Osteoblast (primary cell): ENCODE measurements around the gene NISCH. TPM values are rescaled to one million over a fixed set of nuclear protein-coding genes. Genes with fewer than 3 reads are reported as not detected.
A peak's percentile ranks its signal among the peaks of the same experiment; 100 is the strongest.

Source experiments
- DNase-seq: peaks from one replicate; pipeline ENCODE4 v3.0.0; 2011; ENCODE audit warnings: low spot score, mixed read lengths; ENCODE audit not compliant: insufficient read length; ENCODE audit errors: missing footprints
- H2AFZ ChIP-seq: 2 replicates; pipeline ENCODE4 v1.6.0; 2011; ENCODE audit warnings: mild to moderate bottlenecking, low read length
- H3K27ac ChIP-seq: 2 replicates; pipeline ENCODE4 v1.5.1; 2011; ENCODE audit warnings: mild to moderate bottlenecking, low read depth, low read length, moderate library complexity
- H3K27me3 ChIP-seq: 2 replicates; pipeline ENCODE4 v1.6.0; 2012; ENCODE audit warnings: mild to moderate bottlenecking, control low read depth, inconsistent platforms, low read length, moderate library complexity; ENCODE audit not compliant: insufficient read depth
- H3K36me3 ChIP-seq: 2 replicates; pipeline ENCODE4 v1.5.1; 2011; ENCODE audit warnings: mild to moderate bottlenecking, low read length, control low read depth, moderate library complexity; ENCODE audit not compliant: insufficient read depth
- H3K4me1 ChIP-seq: 2 replicates; pipeline ENCODE4 v1.5.1; 2011; ENCODE audit warnings: mild to moderate bottlenecking, low read length, control low read depth, moderate library complexity; ENCODE audit not compliant: insufficient read depth
- H3K4me2 ChIP-seq: 2 replicates; pipeline ENCODE4 v1.6.0; 2011; ENCODE audit warnings: mild to moderate bottlenecking, low read length; ENCODE audit not compliant: insufficient read depth
- H3K4me3 ChIP-seq: fragments of 200-600 bp; sonication (generic); 3 replicates; pipeline ENCODE4 v1.5.1; 2012; ENCODE audit warnings: mild to moderate bottlenecking, low read length, inconsistent platforms; ENCODE audit not compliant: insufficient read depth
- H3K79me2 ChIP-seq: 2 replicates; pipeline ENCODE4 v1.6.0; 2012; ENCODE audit warnings: mild to moderate bottlenecking, low read length, control low read depth, inconsistent platforms; ENCODE audit not compliant: insufficient read depth
- H3K9me3 ChIP-seq: 2 replicates; pipeline ENCODE4 v1.5.1; 2011; ENCODE audit warnings: low read depth, low read length, control low read depth
- H4K20me1 ChIP-seq: 2 replicates; pipeline ENCODE4 v1.6.0; 2012; ENCODE audit warnings: mild to moderate bottlenecking, low read length, control low read depth; ENCODE audit not compliant: insufficient read depth
- CTCF ChIP-seq: IDR thresholded peaks from 2 replicates; pipeline ENCODE4 v1.5.1; 2011; ENCODE audit warnings: mild to moderate bottlenecking, low read depth, low read length, moderate library complexity; ENCODE audit errors: extremely low read depth
- total RNA-seq: library from RNA; depleted of rRNA; stranded (reverse); fragments of >200 nt; gene quantifications from 2 replicates; pipeline ENCODE4 v1.2.3, GENCODE V29; 2012

NISCH gene
- total RNA-seq, 1 donor: 83.2 TPM

DNA sequence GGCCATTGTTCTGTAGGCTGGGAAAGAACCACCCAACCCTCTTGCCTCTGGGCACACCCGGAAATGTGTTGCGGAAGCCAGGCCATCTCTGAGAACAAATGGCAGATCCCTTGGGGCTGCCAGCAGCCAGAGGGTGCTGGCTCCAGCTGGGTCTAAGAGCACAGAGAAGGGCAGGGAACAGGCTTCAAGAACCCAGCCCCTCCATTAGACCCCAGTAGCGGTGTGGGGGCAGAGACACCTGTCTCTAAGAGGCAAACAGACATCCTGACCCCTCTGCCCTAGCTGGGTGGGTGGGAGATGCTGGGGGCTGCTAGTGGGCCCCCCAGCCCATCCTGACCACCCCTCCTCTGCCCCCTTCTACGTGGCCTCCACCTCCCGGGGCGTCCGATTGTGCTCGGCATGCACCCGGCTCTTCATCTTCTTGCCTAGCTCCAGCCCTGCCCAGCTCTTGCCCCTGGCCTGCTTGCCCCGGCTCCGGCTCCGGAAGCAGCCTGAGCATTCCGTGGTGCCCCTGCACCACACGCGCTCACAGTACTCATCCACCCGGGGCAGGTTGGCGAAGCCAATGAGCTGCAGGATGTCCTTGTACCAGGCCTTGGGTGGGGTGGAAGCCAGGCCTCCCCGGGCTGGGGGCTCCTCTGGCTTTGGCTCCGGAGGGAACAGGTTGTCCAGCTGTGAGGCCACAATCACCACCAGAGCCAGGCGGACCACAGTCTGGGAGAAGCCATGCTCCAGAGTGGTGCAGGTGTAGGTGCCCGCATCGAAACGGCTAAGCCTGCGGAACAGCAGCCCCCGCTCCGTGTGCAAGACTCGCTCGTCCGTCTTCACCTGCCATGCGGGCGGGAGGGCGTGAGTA, 19.9 kb upstream of the NISCH start:
- Histone ChIP-seq H3K4me1 (no peaks in the 10 kb centered on the region), H3K4me3 (no peak overlapping the region), H3K4me2 (no peak overlapping the region), H3K27me3 (peaks cover 10% of the 10 kb centered on the region), H3K79me2 (no peaks in the 10 kb centered on the region), H3K27ac (no peak overlapping the region), H2AFZ (no peak overlapping the region), H3K9me3 (no peaks in the 10 kb centered on the region), H3K36me3 (no peaks in the 10 kb centered on the region), H4K20me1 (no peaks in the 10 kb centered on the region)
- TF ChIP-seq CTCF: no peak
- peak; percentile 73 for DNase-seq

DNA sequence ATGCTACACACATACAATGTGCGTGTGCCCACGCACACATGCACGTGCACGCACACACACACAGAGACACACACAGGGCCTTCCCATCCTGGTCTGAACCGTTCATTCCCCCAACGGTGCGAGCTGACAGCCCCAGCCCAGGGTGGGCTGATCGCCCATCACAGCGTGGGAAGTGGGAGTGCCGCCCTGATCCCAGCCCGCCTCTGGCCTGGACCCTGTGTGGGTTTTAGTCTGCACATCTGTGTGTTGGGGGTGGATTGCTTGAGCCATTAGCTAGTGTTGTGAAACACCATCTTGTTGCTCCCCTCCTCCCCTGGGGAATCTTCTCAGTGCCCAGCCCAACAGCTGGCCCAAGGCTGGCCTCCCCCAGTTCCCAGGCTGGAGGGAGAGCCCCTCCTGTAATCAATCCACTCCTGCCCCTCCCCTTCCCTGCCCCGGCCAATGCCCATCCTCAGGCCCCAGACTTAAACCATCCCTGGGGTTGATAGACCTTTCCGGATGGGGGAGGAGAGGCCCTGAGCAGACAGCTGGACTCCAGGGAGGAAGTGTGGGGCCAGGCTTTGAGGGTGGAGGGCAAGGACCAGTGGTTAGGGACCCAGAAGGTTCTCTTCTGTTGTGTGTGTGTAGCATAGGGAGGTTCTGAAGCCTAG, 18.8 kb upstream of the NISCH start:
- Histone ChIP-seq H3K36me3 (no peaks in the 10 kb centered on the region), H3K27me3 (peaks cover 10% of the 10 kb centered on the region), H3K4me3 (no peak overlapping the region), H3K9me3 (no peaks in the 10 kb centered on the region), H4K20me1 (no peaks in the 10 kb centered on the region), H3K4me2 (no peak overlapping the region), H3K27ac (no peak overlapping the region), H3K4me1 (no peaks in the 10 kb centered on the region), H3K79me2 (no peaks in the 10 kb centered on the region), H2AFZ (no peak overlapping the region)
- peak; percentile 91 for DNase-seq
- no peak for TF ChIP-seq CTCF

GRCh38 chr3:52437326-52438103, 17.9 kb upstream of the NISCH start:
- Histone ChIP-seq H3K36me3 (no peaks in the 10 kb centered on the region), H3K4me1 (no peaks in the 10 kb centered on the region), H3K79me2 (no peaks in the 10 kb centered on the region), H4K20me1 (no peaks in the 10 kb centered on the region), H3K4me2 (no peak overlapping the region), H3K9me3 (no peaks in the 10 kb centered on the region), H2AFZ (no peak overlapping the region), H3K27me3 (peaks cover 10% of the 10 kb centered on the region), H3K4me3 (no peak overlapping the region), H3K27ac (no peak overlapping the region)
- peak; percentile 77 for DNase-seq
- TF ChIP-seq CTCF: no peak

DNA sequence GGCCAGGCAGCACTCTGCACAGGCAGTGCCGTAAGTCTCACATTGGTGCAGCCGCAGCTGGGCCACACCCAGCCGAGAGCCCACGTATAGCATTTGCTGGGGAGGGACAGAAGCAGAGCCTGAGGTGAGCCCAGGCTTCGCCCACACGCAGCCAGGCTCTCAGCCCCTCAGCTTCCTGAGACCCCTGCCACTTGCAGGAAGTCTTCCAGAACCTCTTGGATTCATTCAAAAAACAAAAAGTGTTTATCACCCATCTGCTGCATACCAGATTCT, 17.4 kb upstream of the NISCH start:
- Histone ChIP-seq H3K27me3 (peaks cover 10% of the 10 kb centered on the region), H3K27ac (no peak overlapping the region)

More for the DNA sequence above, 17.4 kb upstream of the NISCH start:
- no peak overlapping the region for H2AFZ ChIP-seq
- no peak for DNase-seq
- no peak overlapping the region for H3K4me3 ChIP-seq
- TF ChIP-seq CTCF: no peak
- no peaks in the 10 kb centered on the region for H4K20me1 ChIP-seq
- no peaks in the 10 kb centered on the region for H3K79me2 ChIP-seq
- no peaks in the 10 kb centered on the region for H3K9me3 ChIP-seq
- no peak overlapping the region for H3K4me2 ChIP-seq
- no peaks in the 10 kb centered on the region for H3K36me3 ChIP-seq
- H3K4me1 ChIP-seq: no peaks in the 10 kb centered on the region
